Pons (tissue), 1 donor: ENCODE measurements around the gene FAM240A.
A peak's percentile ranks its signal among the peaks of the same experiment; 100 is the strongest.

ENCODE experiments used
- DNase-seq: peaks from one replicate; pipeline ENCODE4 v3.0.0-alpha.2; 2016; ENCODE audit warnings: low spot score

Gene FAM240A

DNA sequence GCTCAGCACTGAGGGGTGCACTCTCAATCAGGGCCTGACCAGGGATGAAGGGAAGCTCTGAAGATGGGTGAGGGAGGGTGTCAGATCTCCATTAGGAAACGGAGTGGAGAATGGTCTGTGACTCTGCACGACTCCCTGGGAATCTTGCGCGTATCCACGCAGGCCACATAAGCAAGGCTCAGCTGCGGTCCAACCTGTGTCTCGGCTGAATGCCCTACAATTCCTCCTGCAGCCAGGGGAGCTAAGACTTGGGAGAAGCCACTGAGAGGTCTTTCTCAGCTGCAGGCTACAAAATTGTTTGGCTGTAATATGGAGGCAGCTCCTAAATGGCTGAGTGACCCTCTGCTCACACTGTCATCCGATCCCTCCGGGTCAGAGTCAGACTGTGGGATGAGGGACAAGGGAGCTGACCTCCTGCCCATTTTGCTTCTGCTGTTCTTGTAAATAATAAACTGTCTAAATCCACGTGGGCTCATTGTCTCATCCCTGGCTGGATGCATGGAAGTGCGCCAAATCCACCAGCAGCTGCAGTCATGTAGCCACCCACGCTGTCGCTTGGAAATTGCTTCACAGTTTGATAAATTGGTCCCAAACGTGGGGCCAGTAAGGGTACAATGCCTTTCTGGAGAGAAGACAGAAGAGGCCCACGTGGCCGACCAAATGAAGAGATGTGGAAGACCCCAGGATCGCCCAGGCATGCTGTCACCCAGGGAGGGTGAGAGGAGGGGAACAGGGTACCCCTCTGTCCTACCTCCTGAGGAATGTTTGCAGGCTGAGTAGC lies 50.6 kb downstream of the FAM240A start:
- DNase-seq = peak; percentile 53

DNA sequence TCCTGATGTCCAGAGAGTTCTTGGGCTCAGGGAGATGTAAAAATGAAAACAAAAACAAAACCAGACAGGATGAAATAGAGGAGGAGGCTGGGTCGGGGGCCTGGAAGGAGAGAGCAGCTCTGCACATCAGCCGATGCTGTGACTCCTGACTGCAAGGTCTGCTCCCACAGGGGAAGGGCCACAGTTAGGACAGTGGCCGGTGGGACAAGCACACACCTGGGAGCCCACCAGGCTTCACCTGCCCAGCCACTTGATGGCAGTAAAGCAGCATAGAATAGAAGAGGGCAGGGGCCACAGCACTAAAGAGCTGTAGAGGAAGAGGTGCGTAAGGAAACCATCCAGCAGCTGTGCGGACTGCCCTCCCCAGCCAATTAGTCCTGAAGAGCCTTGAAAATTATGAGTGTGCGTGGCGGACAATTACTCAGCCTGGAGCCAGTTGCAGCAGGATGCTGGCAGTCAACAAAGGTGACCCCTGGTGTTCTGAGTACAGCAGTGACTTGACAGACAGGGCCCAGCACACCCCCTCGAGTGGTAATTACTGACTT lies 51.3 kb downstream of the FAM240A start:
- no peak for DNase-seq

DNA sequence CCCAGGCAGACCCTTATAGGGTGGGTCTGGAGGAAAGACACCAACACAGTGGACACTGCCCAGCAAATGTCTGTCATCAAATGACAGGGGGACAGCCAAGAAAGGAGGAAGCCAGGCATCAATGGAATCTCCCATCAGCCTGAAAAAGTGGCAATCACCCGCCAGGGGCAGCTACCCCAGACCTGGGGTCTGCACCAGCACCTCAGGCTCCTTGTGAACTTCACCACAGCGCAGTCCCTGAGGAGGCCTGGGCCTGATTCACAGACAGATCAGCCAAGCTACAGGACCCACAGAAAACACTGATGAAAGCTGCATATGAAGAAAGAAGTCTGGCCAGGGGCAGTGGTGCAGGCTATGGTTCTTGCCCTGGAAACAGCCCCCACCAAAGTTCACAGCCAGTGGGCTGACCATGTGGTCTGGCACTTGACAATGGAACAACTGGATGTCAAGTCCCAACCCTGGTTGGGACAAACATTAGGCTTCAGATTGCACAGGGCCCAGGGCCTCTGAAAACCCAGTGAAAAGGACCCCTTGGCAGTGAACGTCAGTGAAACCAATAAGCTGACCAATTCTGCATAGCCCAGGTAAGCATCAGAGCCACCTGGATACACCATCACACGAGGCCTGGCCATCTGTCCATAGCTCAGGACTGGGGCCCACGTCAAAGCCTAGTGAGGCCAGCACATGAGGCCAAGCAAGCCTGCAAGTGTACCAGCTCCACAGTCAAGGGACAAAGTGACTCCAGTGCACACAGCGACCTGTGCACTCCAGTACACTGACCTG lies 52.1 kb downstream of the FAM240A start:
- DNase-seq = no peak

DNA sequence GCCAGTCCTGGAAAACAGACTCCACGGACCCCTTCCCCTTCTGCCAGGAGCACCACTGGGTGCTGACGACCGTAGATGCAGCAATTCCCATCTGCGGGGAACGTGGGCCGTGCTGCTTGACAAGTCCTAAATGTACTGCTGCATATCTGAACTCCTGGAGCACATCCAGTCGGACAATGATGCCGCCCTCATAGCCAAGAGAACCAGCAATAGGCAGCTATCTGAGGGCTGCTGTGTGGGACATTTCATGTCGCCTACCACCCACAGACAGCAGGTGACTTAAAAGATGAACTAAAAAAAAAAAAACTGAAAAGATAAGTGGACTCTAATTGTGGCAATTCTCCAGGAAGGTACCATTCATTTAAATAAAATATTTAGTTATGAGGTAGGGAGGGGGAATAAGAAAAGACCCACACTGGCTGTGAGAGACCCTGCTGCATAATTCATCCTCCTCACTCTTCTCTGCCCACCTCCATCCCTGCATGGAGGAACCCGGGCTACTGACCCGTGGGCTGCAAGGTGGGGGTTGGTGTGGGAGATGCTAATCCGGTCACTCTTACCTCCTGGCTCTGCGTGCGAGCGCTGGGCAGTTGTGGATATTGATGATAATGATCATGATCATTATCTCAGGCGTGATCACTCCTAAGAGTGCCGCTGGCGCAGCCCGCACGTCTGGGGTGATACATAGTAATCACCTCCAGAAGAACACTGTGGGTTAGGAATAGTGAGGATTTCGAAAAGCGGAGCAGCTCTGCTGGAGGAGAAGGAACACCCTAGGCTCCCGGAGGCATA lies 52.8 kb downstream of the FAM240A start:
- DNase-seq = no peak

DNA sequence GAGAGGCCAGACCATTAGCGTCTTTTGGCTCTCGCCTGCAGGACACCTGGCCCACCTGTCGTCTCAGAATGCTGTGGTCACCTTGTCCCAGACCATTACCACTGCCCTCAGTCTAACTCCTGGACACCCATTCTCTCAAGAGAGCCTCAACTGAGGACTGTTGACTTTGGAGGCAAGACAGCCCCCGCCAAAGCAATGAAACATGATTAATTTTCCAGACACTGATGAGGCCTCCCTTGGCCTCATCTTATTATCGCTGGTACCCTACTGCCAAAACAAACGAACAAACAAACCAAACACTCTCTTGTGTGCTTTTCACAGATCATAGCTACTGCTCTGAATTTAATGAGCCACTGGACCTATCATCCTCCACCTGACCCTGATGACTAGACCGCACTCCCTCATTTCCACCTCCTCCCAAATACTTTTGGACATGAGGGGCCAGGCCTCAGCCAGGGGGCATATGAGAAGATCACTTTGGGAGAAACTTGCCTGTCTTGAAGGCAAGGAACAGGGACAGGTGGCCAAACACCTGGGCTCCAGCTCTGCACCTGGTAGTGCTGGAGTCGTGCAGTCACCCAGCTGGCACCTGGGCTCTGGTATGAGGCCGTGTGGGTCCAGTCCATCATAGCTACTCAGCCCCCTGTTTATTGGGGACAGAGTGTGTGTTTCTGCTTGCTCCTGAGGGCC lies 53.6 kb downstream of the FAM240A start:
- no peak for DNase-seq

DNA sequence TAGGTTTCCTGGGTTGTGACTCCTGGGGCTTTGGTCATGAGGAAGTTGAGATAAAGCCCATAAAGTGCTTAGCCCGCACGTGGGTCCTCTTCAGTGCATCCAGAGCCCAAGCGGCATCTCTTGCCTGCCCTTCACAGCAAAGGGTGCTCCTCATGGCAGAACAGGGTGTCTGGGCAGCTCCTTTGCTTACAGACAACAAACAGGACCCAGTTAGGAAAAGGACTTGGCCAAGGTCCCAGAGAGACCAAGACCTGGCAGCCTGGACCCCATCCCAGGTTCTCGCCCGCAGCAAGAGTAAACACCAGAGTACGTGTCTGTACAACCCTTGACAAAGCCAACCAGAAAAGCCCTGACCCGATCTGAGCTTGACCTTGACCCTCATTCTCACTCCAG lies 54.1 kb downstream of the FAM240A start:
- DNase-seq = no peak

DNA sequence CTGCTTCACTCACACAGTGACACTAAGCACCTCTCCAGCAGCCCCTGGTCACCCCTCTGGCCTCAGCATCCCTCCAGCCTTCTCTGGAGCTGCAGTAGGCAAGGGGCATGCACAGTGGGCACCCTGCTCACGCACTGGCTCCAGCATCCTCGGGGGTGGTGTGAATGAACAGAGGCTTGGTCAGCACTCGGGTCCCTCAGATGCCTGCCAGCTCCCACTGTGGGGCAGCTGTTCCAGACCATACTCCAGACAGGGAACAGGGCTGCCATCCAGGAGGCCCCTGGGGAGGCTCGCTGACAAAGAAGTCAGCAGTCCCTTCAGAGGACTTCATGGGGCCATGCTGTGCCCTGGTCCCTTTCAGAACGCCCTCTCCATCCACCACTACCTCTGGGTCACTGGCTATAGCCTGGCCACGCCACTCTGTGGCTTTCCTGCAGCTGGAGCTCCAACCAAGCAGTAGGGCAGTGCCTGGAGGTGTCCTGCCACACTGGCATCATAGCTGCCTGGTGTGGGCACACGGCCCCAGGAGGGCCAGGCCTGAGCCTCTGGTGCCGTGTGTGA lies 54.8 kb downstream of the FAM240A start:
- DNase-seq = no peak

DNA sequence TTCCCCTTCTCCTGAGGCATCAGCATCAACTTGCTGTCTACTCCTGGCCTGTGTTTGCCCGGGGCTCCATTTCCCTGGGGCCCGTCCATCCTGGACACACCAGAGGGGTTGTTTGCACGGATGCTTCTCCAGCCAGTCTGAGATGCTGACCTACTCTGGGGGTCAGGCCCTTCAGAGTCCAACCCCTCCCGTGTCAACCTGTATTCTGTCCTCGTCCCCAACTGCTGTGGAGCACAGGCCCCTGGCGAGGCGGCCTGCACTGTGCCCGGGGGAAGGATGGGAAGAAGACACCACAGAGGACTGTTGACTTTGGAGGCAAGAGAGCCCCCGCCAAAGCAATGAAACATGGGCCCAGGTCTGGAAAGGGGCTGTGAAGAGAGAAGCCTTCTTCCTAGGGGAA lies 55.3 kb downstream of the FAM240A start:
- no peak for DNase-seq

DNA sequence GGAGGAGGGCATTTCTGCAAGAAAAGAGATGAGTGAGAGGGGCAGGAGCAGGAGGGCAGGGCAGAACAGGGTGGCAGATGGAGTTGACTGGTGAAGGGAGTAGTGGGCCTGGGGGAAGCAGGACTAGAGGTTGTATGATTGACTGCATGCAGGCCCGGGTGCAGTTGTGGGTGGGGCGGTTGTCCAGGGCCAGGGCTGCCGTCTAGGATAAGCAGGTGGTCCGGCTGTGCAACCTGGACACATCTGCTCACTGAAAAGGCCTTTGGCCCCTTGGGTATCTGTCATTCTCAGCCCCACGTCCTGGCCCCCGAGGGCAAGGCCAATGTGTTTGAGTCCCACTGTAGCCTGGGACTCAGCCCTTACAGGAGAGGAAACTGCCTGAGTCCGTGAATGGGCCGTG lies 55.8 kb downstream of the FAM240A start:
- DNase-seq = no peak

DNA sequence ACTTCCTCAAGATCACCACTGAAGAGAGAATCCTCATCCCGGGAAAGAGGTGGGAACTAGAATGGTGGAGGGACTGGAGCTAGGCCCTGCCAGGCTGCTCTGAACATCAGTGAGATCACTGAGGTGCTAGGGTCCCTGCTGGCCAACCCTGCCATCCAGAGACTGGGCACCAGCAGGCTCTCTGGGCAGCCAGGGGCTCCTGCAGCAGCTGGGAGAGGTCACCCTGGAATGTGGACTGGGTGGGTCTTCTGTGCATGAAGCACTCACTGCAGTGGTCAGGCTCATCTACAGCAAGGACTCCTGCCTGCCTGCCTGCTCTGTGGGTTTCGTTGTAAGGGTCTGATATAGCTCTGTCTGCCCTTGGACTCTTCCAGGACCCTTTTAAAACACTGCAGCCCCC lies 56.3 kb downstream of the FAM240A start:
- no peak for DNase-seq

DNA sequence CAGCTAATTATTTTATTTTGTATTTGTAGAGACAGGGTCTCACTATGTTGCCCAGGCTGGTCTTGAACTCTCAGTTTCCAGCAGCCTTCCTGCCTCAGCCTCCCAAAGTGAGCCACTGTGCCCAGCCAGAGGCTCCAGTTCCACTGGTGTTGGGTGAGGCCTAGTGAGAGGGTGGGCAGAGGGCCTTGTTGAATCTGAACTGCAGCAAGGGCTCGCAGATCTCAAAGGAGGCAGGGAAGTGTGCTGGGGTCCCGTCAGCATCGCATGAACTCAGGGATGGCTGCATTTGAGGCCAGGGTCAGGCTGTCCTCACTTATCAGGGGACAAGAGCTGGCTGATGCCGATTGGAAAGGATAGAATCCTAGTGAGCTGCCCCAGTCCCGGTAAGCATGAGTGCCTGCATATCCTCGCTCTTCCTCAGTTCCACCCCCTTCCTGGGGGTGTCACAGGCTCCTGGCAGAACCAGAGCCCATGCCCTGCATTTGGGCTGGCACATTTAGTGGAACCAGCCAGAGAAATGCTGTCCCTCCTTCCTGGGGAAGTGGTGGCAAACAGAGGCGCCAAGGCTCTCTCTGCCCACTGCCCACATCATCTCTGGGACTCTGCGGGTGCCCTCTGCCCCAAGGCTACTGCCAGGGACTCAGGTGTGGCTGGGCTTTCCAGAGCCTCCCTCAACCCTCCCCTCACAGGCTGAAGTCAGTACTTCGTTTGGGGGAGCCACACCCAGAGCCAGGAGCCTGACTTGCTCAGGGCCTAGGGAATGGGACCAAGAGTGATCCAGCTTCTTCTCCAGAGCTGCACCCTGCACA lies 57.1 kb downstream of the FAM240A start:
- DNase-seq = no peak

DNA sequence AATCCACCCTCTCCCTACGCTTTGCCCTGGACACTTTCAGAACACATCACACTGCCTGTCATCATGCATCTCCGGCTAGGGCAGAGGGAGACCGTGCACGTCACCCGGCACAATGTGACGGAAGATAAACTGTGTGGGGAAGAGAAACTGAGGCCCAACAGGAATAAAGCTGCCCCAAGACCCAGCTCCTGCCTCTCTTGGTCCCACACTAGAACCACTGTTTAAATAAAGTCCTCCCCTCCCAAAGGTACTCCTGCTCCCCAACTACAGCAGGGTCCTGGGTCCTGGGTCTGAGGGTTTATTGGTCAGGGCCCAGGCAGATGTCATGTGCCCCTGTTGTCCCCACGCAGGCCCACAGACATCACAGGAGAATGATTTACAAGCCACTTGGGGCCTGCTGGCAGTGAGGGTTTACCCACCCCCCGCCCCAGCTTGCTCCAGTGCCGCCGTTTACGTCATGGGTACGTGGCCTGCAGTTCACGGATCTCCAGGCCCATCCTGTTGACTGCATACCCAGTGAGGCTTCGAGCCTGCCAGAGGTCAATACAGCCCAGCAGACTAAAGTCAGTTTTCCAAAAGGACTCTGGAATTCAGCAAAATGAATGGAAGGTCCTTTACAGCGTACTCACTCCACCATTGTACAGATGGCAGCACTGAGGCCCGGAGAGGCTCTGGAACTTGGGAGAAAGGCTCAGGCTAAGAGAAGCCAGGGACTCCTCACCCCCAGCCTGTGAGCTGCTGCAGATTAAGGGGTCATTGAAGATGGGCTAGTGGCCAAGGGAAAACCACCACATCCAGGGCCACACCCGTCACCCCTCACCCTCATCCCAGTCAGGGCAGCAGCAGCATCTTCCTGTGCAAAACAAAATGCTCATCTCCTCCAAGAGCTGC lies 57.9 kb downstream of the FAM240A start:
- no peak for DNase-seq

DNA sequence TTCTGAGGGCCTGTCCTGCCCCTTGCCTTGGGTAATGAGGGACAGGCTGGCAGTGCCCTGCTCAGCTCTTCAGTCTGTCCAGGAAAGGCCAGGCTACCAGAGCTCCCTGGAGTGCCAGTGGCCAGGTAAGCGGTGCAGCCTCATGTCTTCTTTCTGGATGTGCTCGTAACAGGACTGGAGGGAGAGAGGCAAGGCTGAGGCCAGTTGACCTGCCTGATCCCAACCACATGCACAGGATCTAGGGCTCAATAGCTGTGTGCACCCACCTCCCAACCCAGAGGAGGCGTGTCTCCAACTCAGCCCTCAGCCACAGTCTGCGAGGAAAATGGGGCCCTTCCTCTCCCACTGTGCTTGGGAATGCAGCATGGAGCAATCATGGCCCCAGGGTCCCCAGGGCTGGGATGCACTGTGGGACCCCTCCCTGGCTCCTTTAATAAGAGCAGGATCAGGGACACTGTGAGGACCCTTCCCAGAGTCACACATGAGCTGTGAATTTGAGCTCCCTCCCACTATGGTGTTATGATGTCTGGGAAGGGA lies 58.6 kb downstream of the FAM240A start:
- DNase-seq = no peak

DNA sequence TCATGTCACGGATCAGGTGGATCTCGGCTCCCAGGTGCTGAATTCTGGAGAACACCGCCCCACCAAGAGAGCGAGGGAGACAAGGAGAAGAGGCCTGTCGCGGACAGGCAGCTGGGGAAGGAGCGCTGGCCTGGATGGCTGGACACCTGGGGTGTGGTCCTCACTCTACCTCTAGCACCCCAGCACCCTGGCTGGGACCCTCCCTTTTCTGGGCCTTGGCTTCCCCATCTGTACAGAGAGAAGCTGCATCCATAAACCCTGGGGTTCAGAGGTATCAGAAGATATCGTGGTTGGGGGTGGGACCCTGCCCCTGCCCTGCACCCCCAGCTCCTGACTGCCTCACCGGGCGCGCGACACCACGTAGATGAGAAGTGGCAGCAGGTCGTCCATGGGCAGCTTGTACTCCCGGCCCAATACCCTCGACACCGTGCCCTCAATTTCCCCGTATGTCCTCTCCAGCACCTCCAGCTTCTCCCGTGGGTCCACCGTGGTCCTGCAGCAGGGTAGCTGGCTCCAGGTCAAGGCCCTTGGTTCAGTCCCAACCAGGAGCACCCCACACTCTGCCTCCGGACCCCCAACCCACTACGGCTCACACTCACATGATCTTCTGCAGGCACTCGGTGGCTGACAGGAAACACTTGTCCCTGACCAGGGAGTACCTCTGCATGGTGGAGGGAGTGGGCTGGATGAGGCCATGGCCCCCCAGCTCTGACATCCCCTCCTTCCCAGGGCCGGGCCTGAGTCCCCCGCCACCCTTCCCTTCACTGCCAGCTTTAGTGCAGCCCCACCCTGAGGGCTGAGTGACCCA lies 59.4 kb downstream of the FAM240A start:
- DNase-seq = no peak

DNA sequence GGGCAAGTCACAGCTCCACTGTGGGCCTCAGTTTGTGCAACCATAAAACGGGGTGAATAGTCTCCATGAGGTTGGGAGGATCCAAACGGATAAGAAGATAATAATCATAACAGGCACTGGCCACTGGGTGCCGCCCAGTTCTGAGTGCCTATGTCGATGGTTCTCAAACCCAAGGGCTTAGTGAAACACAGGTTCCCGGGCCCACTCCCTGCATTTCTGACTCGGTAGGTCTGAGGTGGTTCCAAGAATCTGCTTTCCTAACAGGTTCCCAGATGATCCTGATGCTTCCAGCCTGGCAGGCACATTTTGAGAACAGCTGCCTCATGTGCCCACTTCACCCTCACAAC lies 60.0 kb downstream of the FAM240A start:
- DNase-seq = no peak

DNA sequence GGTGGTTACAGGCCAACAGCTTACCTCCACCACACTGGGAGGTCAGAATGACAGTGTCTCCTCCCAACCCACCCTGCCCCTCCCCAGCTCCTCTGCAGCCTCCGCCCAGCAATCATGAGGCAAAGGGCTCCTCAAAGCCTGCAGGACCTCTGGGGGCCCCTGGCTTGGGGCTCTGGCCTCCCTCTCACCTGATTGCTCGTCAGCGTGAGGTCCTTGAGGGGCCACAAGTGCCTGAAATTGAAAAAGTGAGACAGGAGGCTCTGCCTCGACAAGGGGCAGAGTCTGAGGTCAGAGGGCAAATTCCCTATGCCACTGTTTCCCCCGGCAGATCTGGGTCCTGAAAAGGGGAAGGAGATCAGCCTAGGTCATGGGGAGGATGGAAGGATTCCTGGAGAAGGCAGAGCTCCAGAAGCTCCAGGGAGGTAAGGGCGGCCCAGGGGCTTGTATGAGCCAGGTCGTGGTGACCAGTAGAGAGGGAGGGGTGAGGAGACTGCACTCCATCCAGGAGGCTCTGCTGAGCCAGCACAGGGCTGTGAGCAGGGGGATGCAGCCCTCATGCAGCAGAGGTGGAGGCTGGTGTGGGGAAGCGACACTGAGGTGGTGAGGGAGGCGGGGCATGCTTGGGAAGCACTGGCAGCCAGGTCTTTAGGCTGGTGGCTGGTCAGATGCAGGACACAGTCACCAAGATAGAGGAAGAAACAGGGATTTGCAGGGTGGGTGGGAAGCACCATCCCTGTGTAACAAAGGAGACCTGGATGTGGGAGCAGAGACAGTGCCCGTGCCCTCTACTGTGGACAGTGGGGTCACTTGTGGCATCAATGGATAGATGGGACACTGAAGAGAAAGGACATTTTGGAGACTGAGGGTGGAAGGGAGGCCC lies 61.1 kb downstream of the FAM240A start:
- no peak for DNase-seq

DNA sequence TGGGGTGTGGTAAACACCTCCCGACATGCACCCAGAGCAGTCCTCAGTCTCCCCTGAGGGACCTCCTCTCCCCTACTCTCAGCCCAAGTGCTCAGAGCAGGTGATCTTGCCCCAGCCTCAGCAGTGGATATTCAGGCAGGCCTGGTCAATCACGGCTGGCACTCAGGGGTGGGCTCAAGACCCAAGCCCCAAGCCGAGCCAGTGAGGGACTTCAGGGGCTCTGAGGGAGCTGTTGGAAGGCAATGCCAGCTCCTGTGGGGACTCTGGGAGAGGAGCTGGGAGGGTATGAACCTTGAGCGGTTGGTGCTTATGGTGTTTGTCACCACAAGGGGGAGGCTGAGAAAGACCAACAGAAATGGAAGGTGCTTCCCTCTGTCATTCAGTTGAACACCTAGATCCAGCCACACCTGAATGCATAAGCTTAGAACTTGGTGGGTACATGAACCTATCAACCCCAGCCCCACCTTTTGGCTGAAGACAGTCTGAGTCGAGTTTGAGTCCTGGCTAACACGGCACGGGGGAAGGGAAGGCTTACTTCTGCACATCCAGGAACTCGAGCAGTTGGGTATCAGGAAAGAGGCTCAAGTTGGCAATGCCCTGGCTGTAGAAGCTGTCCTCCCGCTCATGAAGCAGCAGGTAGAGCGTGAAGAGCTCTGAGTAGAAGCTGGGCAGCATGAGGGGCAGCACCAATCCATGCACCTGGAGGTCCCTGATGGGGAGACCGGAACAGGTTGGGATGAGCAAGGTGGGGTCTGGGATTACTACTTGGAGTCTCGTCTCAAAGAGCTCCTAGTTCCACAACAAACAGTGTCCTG lies 61.9 kb downstream of the FAM240A start:
- no peak for DNase-seq
